NCI-H69 (cell line): ENCODE data around the gene DNAH17.

Source experiments
- DNase-seq: peaks from one replicate; lab custom pipeline; 2025; lab: John Stamatoyannopoulos, UW

DNAH17 gene

DNA sequence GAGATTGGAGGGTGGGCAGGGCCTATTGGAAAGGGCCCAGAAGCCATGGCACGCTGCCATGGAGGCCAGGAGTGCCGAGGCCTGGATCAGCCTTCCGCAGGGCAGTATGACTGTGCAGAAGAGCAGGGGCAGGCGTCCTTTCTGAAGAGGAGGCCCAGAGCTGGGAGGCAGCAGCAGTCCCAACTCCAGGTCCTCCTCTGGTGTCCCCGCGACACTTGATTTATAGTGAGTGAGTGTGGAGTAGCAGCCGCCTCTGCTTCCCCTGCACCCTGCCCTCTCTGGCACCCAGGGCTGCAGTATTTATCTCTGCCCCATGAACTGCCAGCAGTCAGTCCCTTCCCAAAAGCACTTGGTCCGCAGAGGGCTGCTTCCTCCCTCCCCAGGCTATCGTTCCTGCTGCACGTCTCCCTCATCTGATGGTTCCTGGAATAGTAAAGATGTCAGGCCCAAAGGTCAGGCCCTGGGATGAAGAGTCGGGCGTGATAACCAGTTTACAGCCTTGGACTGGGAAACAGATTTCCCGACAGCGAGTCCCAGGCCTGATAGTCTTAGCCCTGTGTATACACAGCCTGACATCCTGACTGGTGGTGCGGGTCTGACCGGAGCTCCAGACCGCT lies 165.8 kb downstream of the DNAH17 start:
- no peak for DNase-seq

GRCh38 chr17:78409191-78409928 lies 167.8 kb downstream of the DNAH17 start:
- peak; percentile 99 for DNase-seq

GRCh38 chr17:78408476-78409050 lies 168.6 kb downstream of the DNAH17 start:
- peak; percentile 72 for DNase-seq

GRCh38 chr17:78407387-78408000 lies 169.7 kb downstream of the DNAH17 start:
- DNase-seq, result peak; percentile 50

- DNase-seq, result no peak
Observed at GRCh38 chr17:78406920-78407319, 170.3 kb downstream of the DNAH17 start.

- no peak for DNase-seq
Observed at GRCh38 chr17:78406396-78406795, 170.8 kb downstream of the DNAH17 start.

DNA sequence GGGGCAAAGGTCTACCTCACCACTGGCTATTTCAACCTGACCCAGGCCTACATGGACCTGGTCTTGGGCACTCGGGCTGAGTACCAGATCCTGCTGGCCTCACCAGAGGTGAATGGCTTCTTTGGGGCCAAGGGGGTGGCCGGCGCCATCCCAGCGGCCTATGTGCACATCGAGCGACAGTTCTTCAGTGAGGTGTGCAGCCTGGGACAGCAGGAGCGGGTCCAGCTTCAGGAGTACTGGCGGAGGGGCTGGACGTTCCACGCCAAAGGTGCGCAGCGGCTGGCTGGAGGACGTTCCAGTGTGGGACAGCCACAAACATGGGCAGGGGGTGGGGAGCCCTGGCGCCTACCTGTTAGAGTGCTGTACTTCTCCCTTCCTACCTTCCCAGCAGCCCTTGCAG lies 173.4 kb downstream of the DNAH17 start:
- DNase-seq, result no peak

DNA sequence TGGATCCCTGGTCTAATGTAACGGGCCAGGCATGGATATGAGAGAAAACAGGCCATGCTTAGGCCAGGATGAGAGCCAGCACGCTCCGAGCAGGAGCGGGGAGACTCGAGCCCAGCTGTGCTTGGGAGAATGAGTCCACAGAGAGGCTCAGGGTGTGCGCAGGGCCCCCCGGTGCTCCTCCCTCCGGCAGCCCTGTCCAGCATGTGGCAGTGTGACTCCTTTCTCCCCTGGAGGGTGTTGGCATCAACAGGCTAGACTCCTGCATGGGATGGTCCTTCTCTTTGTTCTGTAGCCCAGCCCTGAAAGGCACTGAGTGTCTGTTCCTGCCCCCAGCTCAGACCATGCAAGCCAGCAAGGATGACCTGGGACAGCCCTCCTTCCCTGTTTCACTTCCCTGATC lies 175.3 kb downstream of the DNAH17 start:
- no peak for DNase-seq

- DNase-seq, result no peak
Observed at GRCh38 chr17:78401246-78401645, 175.9 kb downstream of the DNAH17 start.

GRCh38 chr17:78400581-78401240 lies 176.5 kb downstream of the DNAH17 start:
- no peak for DNase-seq

- no peak for DNase-seq
Observed at GRCh38 chr17:78399693-78400144, 177.5 kb downstream of the DNAH17 start.

GRCh38 chr17:78399028-78399692 lies 178.0 kb downstream of the DNAH17 start:
- DNase-seq, result no peak

DNA sequence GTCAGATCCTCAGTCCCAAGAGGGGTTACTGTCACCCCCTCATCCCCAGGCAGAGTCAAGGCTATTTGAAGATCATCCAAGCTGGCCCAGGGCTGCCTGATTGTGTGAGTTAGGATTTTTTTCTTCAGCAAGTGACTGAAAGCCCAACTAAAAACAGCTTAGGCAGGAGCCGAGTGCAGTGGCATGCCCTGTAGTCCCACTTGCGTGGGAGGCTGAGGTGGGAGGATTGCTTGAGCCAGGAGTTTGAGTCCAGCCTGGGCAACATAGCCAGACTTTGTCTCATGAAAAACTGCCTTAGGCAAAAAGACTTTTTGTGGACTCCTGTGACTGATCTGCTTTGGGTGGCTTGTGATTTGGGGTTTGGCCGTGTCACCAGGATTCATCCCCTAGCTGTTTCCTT lies 178.8 kb downstream of the DNAH17 start:
- DNase-seq, result no peak

DNA sequence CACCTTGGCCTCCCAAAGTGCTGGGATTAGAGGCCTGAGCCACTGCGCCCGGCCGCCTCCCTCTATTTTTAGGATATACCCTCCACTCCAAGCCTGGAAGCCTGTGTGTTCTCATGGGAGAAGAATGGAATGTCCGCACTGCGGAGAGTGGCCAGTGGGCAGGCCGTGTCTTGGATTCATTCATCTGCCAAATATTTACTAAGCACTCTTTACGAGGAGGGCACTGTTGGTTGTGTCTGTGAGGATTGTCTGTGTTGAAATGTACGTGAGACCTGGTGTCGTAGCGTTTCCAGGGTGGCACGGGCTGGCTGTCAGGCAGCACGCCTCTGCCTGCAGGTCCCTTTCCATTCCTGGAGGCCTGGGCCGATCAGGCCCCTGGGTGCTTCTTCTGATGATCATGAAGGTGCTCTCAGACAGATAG lies 179.5 kb downstream of the DNAH17 start:
- DNase-seq, result no peak

DNA sequence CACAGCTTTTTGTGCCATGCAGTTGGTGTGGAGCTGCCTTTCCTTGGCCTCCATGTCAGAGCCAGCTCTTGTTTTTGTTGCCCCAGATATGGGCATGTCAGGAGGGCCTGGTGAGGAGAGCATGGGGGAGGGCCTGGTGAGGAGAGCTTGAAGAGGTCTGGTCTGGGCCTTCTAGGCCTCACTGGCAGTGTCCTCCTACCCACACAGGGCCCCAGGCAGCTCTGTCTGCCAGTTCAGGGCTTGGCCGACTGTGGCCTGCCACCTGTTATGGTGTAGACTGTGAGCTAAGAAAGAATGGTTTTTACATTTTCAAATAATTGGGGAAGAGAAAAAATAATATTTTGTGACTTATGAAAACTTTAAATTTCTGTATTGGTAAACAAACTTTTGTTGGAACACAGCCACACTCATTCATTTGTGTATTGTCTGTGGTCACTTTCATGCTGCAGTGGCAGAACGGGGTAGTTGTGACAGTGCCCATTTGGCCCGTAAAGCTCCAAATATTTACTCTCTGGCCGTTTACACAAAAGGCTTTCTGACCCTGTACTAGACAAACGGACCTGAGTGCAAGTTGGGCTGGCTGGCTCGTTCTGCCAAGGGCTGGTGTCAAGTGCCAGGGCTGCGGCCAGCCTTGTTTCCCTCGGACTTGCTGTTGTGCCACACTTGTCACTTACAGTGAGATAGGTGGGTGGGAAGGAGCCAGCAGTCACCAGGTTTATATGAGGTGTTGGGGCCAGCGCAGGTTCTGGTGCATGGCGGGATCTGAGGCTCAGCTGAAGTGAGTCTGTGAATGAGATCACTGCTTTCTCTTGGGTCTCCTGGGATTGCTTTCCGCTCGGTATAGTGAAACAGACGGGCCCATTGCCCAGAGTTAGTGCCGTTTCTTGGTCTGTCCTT lies 180.5 kb downstream of the DNAH17 start:
- peak; percentile 30 for DNase-seq

DNA sequence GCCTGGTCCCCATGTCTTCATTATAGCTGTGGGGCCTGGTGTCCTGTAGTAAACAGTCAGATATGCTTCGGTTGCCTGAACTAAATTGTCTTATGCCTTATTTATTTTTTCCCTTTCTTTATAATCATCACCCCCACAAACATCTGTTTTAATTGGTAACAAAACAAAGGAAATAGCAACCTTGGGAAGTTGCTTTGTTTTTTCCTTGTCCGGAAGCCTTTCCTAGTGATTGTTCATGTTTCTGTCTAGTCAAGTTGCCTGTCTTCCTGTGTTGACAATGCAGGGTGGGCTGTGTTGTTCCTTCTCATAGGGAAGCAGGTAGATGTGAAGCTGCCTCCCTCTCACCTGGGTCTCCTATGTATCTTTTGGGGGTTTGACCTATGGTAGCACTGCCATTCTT lies 182.0 kb downstream of the DNAH17 start:
- DNase-seq, result no peak

DNA sequence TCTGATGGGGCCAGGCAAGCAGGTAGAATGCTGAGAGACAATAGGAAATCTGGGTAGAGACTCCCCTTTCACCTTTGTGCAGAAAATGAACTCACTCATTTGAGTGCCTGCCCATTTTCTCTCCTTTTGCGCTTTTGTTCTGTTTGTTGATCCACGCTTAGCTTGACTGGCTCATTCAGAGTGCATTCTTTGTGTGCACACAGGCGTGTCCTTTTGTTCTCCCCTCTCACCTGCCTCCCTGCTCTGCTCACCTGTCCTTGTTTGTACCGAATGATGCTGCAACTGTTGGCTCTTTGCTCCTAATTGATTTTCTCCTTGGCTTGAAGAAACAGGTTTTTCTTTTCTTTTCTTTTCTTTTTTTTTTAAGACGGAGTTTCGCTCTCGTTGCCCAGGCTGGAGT lies 183.0 kb downstream of the DNAH17 start:
- peak; percentile 99 for DNase-seq

DNA sequence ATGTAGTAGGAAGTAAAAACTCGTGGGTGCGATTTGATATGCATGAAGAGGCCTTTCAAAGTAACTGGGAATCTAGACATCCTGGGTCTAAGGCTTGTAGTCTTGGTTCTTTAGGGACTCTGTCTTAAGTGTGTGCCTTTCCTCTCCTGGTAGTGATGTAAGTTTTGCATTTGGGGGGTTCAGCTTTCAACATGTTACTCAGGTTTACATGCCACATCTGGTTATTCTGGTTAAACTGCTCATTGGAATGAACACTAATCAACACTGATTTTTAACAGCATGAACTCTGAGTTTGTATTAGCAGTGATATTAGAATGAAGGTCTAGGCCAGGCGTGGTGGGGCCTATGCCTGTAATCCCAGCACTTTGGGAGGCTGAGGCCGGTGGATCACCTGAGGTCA lies 183.6 kb downstream of the DNAH17 start:
- no peak for DNase-seq

DNA sequence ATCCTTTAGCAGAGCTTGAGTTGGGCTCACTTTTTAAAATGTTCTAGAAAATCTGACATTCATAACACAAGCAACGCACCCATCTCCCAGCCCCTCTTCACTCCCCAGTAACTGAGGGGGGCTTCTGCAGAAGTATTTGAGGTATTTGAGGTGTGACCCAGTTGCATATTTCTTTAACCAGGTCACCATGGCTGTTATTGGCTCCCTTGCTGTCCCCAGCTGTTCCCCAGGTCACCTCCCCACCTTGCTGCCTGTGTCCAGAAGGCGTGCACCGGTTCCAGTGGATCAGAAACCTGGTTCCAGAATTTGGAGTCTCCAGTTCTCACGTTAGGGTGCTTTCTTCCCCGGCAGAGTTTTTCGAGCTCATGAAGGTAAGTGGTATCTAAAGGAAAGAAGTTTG lies 184.9 kb downstream of the DNAH17 start:
- no peak for DNase-seq

DNA sequence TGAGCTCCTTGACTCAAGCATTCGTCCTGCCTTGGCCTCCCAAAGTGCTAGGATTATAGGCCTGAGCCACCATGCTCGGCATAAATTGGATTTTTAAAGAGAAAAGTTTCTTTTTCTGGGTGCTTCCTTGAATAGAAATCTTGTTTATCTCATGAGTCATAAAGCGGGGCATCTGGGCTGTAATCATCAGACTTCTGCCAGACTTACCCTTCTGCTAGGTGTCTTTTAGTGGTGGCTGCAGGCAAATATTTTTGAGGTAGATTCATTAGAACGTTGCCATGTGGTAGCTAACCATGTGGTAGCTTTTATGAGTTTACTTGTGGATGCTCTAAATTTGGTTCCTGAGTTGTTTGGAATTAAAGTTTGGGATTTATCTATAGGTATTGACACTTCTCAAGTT lies 185.4 kb downstream of the DNAH17 start:
- DNase-seq, result peak; percentile 20

- DNase-seq, result no peak
Observed at GRCh38 chr17:78391051-78391431, 186.2 kb downstream of the DNAH17 start.
